IMR-90 (cell line): ENCODE data around the gene ILDR2.

ENCODE experiments used
- CHD1 ChIP-seq: IDR thresholded peaks from 2 replicates; pipeline ENCODE4 v1.6.1; 2012; ENCODE audit warnings: low read depth, low read length, improper control_type of control experiment
- CTCF ChIP-seq: conservative IDR thresholded peaks from 2 replicates; pipeline ENCODE4 v1.5.1; 2012; ENCODE audit warnings: mild to moderate bottlenecking, low read depth, low read length, improper control_type of control experiment
- ELK1 ChIP-seq: fragments of 150-350 bp; IDR thresholded peaks from 2 replicates; pipeline ENCODE4 v1.6.1; 2016; ENCODE audit warnings: low read depth, mild to moderate bottlenecking, low read length, moderate library complexity, borderline replicate concordance
- FOS ChIP-seq: fragments of 150-350 bp; IDR thresholded peaks from 2 replicates; pipeline ENCODE4 v1.6.1; 2016; ENCODE audit warnings: low read depth, low read length
- NFE2L2 ChIP-seq: fragments of 150-350 bp; IDR thresholded peaks from 2 replicates; pipeline ENCODE4 v1.6.1; 2016; ENCODE audit warnings: low read depth, mild to moderate bottlenecking, low read length
- POLR2A ChIP-seq: IDR thresholded peaks from 2 replicates; pipeline ENCODE4 v1.6.1; 2012; ENCODE audit warnings: mild to moderate bottlenecking, low read depth, low read length
- RAD21 ChIP-seq: IDR thresholded peaks from 2 replicates; pipeline ENCODE4 v1.6.1; 2012; ENCODE audit warnings: low read length, improper control_type of control experiment
- RFX5 ChIP-seq: IDR thresholded peaks from 2 replicates; pipeline ENCODE4 v1.8.0; 2012; ENCODE audit warnings: low read depth, mild to moderate bottlenecking, low read length, moderate library complexity
- SMC3 ChIP-seq: fragments of 150-350 bp; IDR thresholded peaks from 2 replicates; pipeline ENCODE4 v1.6.1; 2016; ENCODE audit warnings: low read depth, mild to moderate bottlenecking, antibody characterized with exemption, low read length, moderate library complexity

- TF ChIP-seq SMC3 (no peak), CTCF (no peak), POLR2A (no peak), ELK1 (no peak), CHD1 (no peak), NFE2L2 (no peak), RFX5 (no peak), FOS (no peak), RAD21 (no peak)
Observed at GRCh38 chr1:166948856-166949350, 26.4 kb downstream of the ILDR2 start.
